Mucosa of descending colon (tissue), 3 donors: ENCODE results near the gene COL18A1. TPM values are rescaled to one million over a fixed set of nuclear protein-coding genes. Genes with fewer than 3 reads are reported as not detected.

Source experiments
- ATAC-seq: fragments of 200-7000 bp; cut with Tn5 transposase; one replicate; pipeline ENCODE4 v1.9.1; 2020; ENCODE audit warnings: mild to moderate bottlenecking, moderate library complexity
- DNase-seq, 3 donors: peaks; one replicate each; pipeline ENCODE4 v3.0.0-alpha.2; 2020
- H3K36me3 ChIP-seq: fragments of 200-600 bp; one replicate; pipeline ENCODE4 v1.8.0; 2021; ENCODE audit warnings: low read depth, mild to moderate bottlenecking
- H3K4me1 ChIP-seq: fragments of 200-600 bp; one replicate; pipeline ENCODE4 v1.8.0; 2021; ENCODE audit warnings: low read depth, mild to moderate bottlenecking
- H3K4me3 ChIP-seq: fragments of 200-600 bp; one replicate; pipeline ENCODE4 v1.8.0; 2021; ENCODE audit warnings: mild to moderate bottlenecking
- H3K9me3 ChIP-seq: fragments of 200-600 bp; one replicate; pipeline ENCODE4 v1.8.0; 2021; ENCODE audit warnings: mild to moderate bottlenecking
- CTCF ChIP-seq: fragments of 200-600 bp; IDR thresholded peaks from one replicate; pipeline ENCODE4 v1.8.0; 2022; ENCODE audit warnings: antibody characterized with exemption, mild to moderate bottlenecking
- intact Hi-C, 2 donors: fragments of 100-400 bp; cut with DNase I in 1 of 2; cut with micrococcal nuclease in 1 of 2; formaldehyde crosslinking; loops; one replicate each; pipeline versions ENCODE4 v1.11.0 to v1.11.1; 2022; cut with DNase I, micrococcal nuclease
- total RNA-seq, 3 donors: library from RNA; stranded (reverse); fragmentation: NEBNext Ultra II Directional in 2 of 3; extraction: Animal tissue kit (Norgen Biotek cat#: 25700) in 2 of 3; gene quantifications; one replicate each; pipeline versions ENCODE4 v1.2.1 to v1.2.4, GENCODE V29; 2021 to 2023
- donor health status: DM: no; HTN: no; CAD: no; lungs with moderate emphysema.
- donor health status: DM: no; HTN: no; CAD: no.
- donor health status: DM: no; HTN: yes; CAD: no.

The COL18A1 gene
- total RNA-seq, 3 donors from 2014 or later = 4.6 to 46.9 (median 21.3) TPM

GRCh38 chr21:45428534-45428933 is 23.6 kb downstream of the COL18A1 start:
- DNase-seq (no peak), ATAC-seq (no peak)
- Histone ChIP-seq H3K36me3 (no peaks in the 10 kb centered on the region), H3K4me3 (no peak overlapping the region), H3K9me3 (no peaks in the 10 kb centered on the region), H3K4me1 (no peaks in the 10 kb centered on the region)
- intact Hi-C loops = no loop called here
- no peak for TF ChIP-seq CTCF

GRCh38 chr21:45429221-45430175 is 24.5 kb downstream of the COL18A1 start:
- no peak for ATAC-seq
- no peak for DNase-seq
- TF ChIP-seq CTCF = no peak
- Histone ChIP-seq H3K9me3 (no peaks in the 10 kb centered on the region), H3K4me3 (no peak overlapping the region), H3K36me3 (no peaks in the 10 kb centered on the region), H3K4me1 (no peaks in the 10 kb centered on the region)
- intact Hi-C loops = no loop called here

GRCh38 chr21:45430521-45431501 is 25.8 kb downstream of the COL18A1 start:
- intact Hi-C loops = no loop called here
- TF ChIP-seq CTCF = no peak
- Histone ChIP-seq H3K4me1 (no peaks in the 10 kb centered on the region), H3K36me3 (no peaks in the 10 kb centered on the region), H3K4me3 (no peak overlapping the region), H3K9me3 (no peaks in the 10 kb centered on the region)
- ATAC-seq = no peak
- DNase-seq = no peak

- Histone ChIP-seq H3K36me3 (no peaks in the 10 kb centered on the region), H3K9me3 (no peaks in the 10 kb centered on the region), H3K4me1 (no peaks in the 10 kb centered on the region), H3K4me3 (no peak overlapping the region)
- intact Hi-C loops = no loop called here
- ATAC-seq (no peak), DNase-seq (no peak)
- TF ChIP-seq CTCF = no peak
Measured at GRCh38 chr21:45431781-45432572, 27.0 kb downstream of the COL18A1 start.
